Effector memory CD8-positive, alpha-beta T cell (primary cell): Measurements from ENCODE around the gene RTCA.
"Not testable (repeated sequence)": the region's sequence is repeated elsewhere in the genome, so short reads cannot be mapped to it uniquely, and the experiment has no call there.

ENCODE experiments used
- ATAC-seq: fragments of 150-1000 bp; cut with Tn5 transposase; replicated peaks from 2 replicates; pipeline ENCODE4 v1.10.0; 2021; ENCODE audit warnings: mild to moderate bottlenecking, moderate library complexity
- DNase-seq, 3 experiments: peaks; one replicate each; pipeline ENCODE4 v3.0.0; 2021
- H3K27ac Mint-ChIP-seq, 2 donors: one replicate each; pipeline ENCODE4 v1.8.0; 2022; ENCODE audit warnings: mild to moderate bottlenecking in 2 of 2, mixed read lengths in 2 of 2, moderate library complexity in 2 of 2
- H3K27me3 Mint-ChIP-seq, 2 donors: one replicate each; pipeline ENCODE4 v1.8.0; 2022; ENCODE audit warnings: mixed read lengths in 2 of 2
- H3K36me3 Mint-ChIP-seq: one replicate; pipeline ENCODE4 v1.8.0; 2022; ENCODE audit warnings: mild to moderate bottlenecking, moderate library complexity, mixed read lengths; ENCODE audit not compliant: insufficient read depth
- H3K4me1 Mint-ChIP-seq, 2 donors: one replicate each; pipeline ENCODE4 v1.8.0; 2022; ENCODE audit warnings: low read depth in 2 of 2, mixed read lengths in 2 of 2
- H3K4me3 Mint-ChIP-seq, 2 donors: one replicate each; pipeline ENCODE4 v1.8.0; 2022; ENCODE audit warnings: mild to moderate bottlenecking in 2 of 2, mixed read lengths in 2 of 2, moderate library complexity in 2 of 2
- H3K9me3 Mint-ChIP-seq, 2 donors: one replicate each; pipeline ENCODE4 v1.8.0; 2022; ENCODE audit warnings: mixed read lengths in 2 of 2
- total RNA-seq, 9 experiments: gene quantifications; one replicate each; lab custom pipeline; 2026; lab: John Stamatoyannopoulos, UW

The RTCA gene
- 47.1 to 86.5 (median 68.9) reads per million in 9 experiments for total RNA-seq

DNA sequence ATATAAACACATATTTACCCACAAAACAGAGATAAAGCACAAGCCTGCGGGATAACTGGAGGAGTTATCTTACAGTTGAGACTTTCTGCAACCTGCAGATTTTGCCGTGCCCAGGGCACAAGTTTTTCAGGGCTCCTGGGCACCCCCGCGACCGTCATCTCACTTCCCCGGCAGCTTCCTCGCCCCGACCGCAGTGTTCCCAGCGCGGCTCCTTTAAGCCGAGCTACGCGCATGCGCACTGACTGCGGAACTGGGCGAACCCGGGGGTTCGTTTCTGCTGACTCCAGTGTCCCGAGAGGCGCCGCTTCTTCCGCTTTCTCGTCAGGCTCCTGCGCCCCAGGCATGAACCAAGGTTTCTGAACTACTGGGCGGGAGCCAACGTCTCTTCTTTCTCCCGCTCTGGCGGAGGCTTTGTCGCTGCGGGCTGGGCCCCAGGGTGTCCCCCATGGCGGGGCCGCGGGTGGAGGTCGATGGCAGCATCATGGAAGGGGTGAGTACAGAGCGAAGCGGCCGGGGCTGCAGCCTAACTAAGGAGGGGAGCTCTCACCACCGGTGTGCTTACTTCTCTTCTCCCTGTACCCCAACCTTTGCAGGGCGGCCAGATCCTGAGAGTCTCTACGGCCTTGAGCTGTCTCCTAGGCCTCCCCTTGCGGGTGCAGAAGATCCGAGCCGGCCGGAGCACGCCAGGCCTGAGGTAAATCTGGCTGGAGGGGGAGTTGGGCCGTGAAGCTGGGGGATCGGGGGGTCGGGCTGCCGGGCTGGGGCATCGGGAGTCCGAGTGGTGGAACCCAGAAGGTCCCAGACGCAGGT, at the start of gene RTCA:
RTCA (plus strand) TSS at position 286 of the 810 bp plus-strand sequence; CDS start at position 446, 160 bp downstream.
- Mint-ChIP-seq H3K36me3 (peaks cover 48% of the 10 kb centered on the region), H3K9me3 (no peaks in the 10 kb centered on the region), H3K4me1 (peaks cover 34 to 45% of the 10 kb centered on the region in 2 donors), H3K27ac (peak within 1 kb of the TSS; percentile 99), H3K4me3 (peak within 1 kb of the TSS; percentile 97 to 100), H3K27me3 (no peaks in the 10 kb centered on the region)
- ATAC-seq (peak; percentile 93), DNase-seq (peak; percentile 90 to 94 (median 93))

DNA sequence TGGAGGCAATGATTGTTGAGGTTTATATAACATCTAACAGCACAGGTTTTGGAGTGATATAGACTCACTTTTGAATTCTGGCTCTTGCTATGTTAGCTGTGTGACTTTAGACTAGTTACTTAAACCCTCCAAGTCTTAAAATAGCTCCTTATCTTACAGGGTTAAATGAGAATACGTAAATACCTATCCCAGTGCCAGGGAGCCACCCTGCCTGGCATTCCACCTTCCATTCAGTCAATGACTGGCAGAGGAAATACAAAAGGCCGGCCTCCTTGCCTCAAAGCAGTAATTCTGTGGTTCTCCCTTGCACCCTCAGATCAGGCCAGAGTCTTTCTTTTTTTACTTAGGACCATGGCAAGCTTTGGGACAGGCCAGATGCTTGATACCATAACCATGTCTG, 48.2 kb upstream of the RTCA start:
- Mint-ChIP-seq H3K9me3 (no peaks in the 10 kb centered on the region), H3K4me3 (no peak overlapping the region), H3K4me1 (peaks cover 0 to 11% of the 10 kb centered on the region in 2 donors), H3K27ac (peak overlapping the region in 1 of 2 donors; percentile 8), H3K36me3 (peaks cover 25% of the 10 kb centered on the region), H3K27me3 (no peaks in the 10 kb centered on the region)
- no peak for ATAC-seq
- DNase-seq: no peak

DNA sequence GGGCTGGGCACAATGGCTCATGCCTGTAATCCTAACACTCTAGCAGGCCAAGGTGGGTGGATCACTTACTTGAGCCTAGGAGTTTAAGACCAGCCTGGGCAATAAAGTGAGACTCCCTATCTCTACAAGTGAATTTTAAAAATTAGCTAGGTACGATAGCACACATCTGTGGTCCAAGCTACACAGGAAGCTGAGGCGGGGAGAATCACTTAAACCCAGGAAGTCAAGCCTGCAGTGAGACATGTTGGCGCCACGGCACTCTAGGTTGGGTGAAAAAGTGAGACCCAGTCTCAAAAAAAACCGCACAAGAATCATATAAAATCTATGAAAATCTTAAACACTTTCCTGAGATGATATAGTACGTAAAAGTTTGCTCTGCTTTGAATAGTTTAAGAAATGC, 46.6 kb upstream of the RTCA start:
- Mint-ChIP-seq H3K27ac (peak overlapping the region; percentile 26 to 55), H3K4me3 (no peak overlapping the region), H3K4me1 (peaks cover 0 to 12% of the 10 kb centered on the region in 2 donors), H3K27me3 (no peaks in the 10 kb centered on the region), H3K9me3 (no peaks in the 10 kb centered on the region), H3K36me3 (peaks cover 24% of the 10 kb centered on the region)
- ATAC-seq: no peak
- no peak for DNase-seq

DNA sequence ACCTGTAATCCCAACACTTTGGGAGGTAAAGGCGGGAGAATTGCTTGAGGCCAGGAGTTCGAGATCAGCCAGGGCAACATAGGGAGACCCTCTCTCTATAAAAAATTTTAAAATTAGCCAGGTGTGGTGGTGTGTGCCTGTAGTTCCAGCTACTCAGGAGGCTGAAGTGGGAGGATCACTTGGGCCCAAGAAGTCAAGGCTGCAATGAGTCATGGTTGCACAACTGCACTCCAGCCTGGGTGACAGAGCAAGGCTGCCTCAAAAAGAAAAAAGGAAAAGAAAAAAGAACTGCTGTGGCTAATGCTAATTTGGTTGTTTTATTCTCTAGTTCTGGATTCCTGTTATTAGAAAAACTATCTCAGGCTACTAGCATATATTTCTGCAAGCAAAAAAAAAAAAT, 46.1 kb upstream of the RTCA start:
- DNase-seq (no peak), ATAC-seq (no peak)
- no peaks in the 10 kb centered on the region for H3K27me3 Mint-ChIP-seq
- peaks cover 0 to 12% of the 10 kb centered on the region in 2 donors for H3K4me1 Mint-ChIP-seq
- H3K9me3 Mint-ChIP-seq: no peaks in the 10 kb centered on the region
- H3K4me3 Mint-ChIP-seq: no peak overlapping the region
- peak overlapping the region; percentile 26 to 55 for H3K27ac Mint-ChIP-seq
- H3K36me3 Mint-ChIP-seq: peaks cover 22% of the 10 kb centered on the region

DNA sequence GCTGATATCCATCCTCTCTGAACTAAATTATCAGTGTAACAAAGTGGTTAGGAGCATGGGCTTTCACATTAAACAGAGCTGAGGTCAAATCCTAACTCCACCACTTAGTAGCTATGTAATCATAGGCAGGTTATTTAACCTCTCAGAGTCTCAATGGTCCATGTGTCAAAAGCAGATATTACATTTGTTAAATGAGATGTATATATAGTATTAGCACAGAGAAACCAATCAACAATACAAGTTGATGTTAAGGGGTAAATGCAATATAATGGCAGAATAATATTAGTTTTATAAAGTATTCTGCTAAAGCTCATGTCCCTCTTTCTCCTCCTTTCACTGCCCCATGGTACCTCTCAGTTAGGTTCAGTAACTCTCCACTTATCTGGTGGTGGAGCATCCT, 43.6 kb upstream of the RTCA start:
- H3K27me3 Mint-ChIP-seq: no peaks in the 10 kb centered on the region
- ATAC-seq (no peak), DNase-seq (no peak)
- no peak overlapping the region for H3K4me3 Mint-ChIP-seq
- peaks cover 0 to 12% of the 10 kb centered on the region in 2 donors for H3K4me1 Mint-ChIP-seq
- H3K9me3 Mint-ChIP-seq: no peaks in the 10 kb centered on the region
- peak overlapping the region in 1 of 2 donors; percentile 38 for H3K27ac Mint-ChIP-seq
- peaks cover 10% of the 10 kb centered on the region for H3K36me3 Mint-ChIP-seq

DNA sequence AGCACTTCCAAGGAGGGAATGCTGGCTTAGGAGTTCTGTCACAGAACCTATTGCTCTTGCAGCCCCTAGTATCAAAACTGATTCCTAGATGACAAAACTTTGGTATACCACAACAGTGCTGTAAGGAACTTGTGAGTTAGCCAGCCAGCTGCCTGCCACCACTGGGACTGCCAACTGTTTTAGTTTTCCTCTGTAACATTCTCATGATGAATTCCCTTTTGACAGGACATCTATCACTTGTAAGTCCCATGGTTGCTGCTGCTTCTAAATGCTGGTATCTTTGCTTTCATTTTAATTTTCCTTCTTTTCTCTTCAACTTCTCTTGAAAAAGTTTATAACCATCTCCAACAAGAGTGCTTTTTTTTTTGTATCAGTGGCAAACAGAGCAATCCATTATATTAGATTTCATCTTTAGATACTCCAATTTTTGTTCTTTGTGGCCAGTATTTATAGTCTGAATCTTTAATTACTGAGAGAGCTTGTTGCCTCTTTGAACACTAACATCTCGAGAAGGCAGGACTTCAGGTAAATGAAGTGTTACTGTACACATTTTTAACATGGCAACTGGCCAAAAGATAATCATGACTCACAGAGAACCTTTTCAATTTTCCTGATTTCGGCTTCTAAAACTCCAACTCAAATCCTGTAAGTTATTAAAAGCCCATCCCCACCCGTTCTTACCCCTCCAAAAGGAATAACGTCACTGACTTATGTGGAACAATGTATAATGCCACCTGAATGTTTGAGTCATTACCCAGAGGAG, 36.2 kb upstream of the RTCA start:
- H3K36me3 Mint-ChIP-seq: peaks cover 31% of the 10 kb centered on the region
- no peak for ATAC-seq
- H3K4me1 Mint-ChIP-seq: peaks cover 0 to 6% of the 10 kb centered on the region in 2 donors
- no peak for DNase-seq
- no peak overlapping the region for H3K4me3 Mint-ChIP-seq
- H3K27ac Mint-ChIP-seq: no peak overlapping the region
- H3K9me3 Mint-ChIP-seq: no peaks in the 10 kb centered on the region
- no peaks in the 10 kb centered on the region for H3K27me3 Mint-ChIP-seq

DNA sequence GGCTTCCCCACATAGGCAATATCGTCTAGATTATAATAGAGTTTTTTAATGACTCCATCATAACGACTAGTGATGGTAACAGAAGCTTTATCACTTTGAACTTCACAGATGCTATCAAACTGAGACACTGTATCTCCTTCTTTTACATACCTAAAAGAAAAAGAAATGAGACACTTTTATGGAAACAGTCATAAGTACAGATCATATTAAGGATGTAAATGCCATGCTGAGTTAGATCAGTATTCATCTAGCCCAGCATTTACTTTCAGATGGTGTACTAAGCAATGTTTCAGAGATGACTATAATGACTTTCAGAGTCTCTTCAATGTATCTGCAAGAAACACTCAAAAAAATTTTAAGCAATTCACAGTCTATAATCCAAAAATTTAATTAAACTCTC, 35.3 kb upstream of the RTCA start:
- peaks cover 0 to 6% of the 10 kb centered on the region in 2 donors for H3K4me1 Mint-ChIP-seq
- H3K36me3 Mint-ChIP-seq: peaks cover 31% of the 10 kb centered on the region
- H3K27me3 Mint-ChIP-seq: no peaks in the 10 kb centered on the region
- peak overlapping the region in 1 of 2 donors; percentile 1 for H3K27ac Mint-ChIP-seq
- ATAC-seq (no peak), DNase-seq (no peak)
- no peaks in the 10 kb centered on the region for H3K9me3 Mint-ChIP-seq
- H3K4me3 Mint-ChIP-seq: no peak overlapping the region

DNA sequence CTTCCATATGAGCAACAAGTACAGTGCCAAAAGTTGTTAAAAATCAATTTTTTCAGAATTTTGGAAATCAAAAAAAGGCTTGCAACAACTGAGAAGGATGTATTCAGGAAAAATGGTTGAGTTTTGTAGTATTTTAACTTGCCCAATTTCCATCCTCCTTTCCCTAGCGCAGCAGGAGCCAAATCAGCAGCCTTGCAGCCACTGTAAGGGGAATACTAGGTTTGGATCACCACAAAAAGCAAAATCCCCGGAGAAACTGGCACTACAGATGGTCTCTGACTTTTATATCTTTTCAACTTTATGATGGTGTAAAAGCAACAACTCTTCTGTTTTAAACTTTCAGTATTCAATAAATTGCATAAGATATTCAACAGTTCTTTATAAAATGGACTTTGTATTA, 34.3 kb upstream of the RTCA start:
- no peak overlapping the region for H3K4me3 Mint-ChIP-seq
- H3K36me3 Mint-ChIP-seq: peaks cover 36% of the 10 kb centered on the region
- H3K4me1 Mint-ChIP-seq: peaks cover 3 to 10% of the 10 kb centered on the region in 2 donors
- ATAC-seq (no peak), DNase-seq (no peak)
- H3K27ac Mint-ChIP-seq: no peak overlapping the region
- no peaks in the 10 kb centered on the region for H3K9me3 Mint-ChIP-seq
- H3K27me3 Mint-ChIP-seq: no peaks in the 10 kb centered on the region

DNA sequence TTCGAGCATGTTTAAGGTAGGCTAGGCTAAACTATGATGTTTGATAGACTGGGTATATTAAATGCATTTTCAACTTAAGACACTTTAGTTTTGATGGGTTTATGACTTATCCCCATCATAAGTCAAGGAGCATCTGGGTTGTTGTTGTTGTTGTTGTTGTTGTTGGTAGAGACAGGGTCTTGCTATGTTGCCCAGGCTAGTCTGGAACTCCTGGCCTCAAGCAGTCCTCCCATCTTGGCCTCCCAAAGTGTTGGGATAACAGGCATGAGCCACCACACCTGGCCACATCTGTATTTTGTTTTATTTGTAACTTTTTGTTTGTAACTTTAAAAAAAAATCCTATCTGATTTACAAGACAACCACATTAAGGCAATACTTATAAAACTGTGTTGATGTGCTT, 33.9 kb upstream of the RTCA start:
- Mint-ChIP-seq H3K27me3 (no peaks in the 10 kb centered on the region), H3K9me3 (no peaks in the 10 kb centered on the region), H3K4me3 (no peak overlapping the region), H3K27ac (no peak overlapping the region), H3K36me3 (peaks cover 40% of the 10 kb centered on the region), H3K4me1 (peaks cover 3 to 10% of the 10 kb centered on the region in 2 donors)
- ATAC-seq (no peak), DNase-seq (no peak)

DNA sequence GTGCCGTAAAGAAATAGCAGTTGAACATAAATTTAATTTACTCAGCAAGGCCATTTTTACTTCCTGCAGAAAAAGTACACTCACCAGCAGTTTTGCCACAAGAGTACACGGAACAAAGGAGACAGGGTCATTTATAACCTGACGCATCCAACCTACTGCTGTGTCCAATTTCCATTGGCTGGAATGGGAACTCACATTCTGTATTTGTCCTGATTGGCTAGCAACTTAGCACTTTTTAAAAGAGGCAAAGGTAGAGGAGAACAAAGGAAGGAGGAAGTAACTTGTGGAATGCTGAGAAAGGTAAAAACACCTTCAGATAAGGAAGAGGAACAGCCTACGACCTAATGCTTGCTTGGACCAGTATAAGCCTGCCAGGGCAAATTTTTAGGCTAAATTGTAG, 32.5 kb upstream of the RTCA start:
- Mint-ChIP-seq H3K36me3 (peaks cover 36% of the 10 kb centered on the region), H3K4me1 (peaks cover 5 to 14% of the 10 kb centered on the region in 2 donors)
- H3K27ac Mint-ChIP-seq, H3K4me3 Mint-ChIP-seq, DNase-seq, H3K27me3 Mint-ChIP-seq, ATAC-seq, H3K9me3 Mint-ChIP-seq: not testable (repeated sequence)

DNA sequence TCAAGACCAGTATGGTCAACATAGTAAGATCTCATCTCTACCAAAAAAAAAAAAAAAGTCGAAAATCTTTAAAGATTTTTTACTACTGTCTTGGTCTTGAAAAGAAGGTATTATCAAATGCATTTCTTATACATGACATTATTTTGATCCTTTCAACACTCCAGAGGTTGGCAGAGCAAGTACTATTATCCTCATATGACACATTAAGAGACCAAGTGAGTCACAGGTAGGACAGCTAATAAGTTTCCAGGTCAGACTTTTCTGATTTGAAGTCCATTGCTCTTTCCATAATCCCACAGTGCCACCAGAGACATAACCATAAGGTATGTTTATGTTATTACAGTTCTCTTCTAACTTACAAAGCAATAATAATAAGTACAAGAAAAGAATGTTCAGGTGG, 31.6 kb upstream of the RTCA start:
- DNase-seq: no peak
- no peaks in the 10 kb centered on the region for H3K27me3 Mint-ChIP-seq
- H3K4me1 Mint-ChIP-seq: peaks cover 7 to 17% of the 10 kb centered on the region in 2 donors
- peaks cover 36% of the 10 kb centered on the region for H3K36me3 Mint-ChIP-seq
- no peak overlapping the region for H3K27ac Mint-ChIP-seq
- H3K9me3 Mint-ChIP-seq: no peaks in the 10 kb centered on the region
- no peak overlapping the region for H3K4me3 Mint-ChIP-seq
- no peak for ATAC-seq

DNA sequence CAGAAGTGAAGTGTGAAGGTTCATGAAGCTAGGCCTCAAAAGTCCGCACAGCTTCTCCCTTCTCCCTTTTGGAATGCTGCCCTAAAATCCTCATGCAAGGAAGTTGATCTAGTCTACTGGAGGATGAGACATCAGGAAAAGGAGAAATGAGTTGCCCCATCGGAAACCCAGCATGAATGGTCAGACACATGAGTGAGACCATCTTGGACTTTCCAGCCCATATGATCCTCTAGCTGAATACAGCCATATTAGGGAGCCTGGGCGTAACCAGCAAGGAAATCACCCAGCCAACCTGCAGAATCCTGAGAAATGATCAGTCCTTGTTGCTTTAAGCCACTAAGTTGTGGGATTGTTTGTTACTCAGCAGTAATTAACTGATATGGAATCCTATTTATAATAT, 28.9 kb upstream of the RTCA start:
- peaks cover 7 to 22% of the 10 kb centered on the region in 2 donors for H3K4me1 Mint-ChIP-seq
- H3K9me3 Mint-ChIP-seq: no peaks in the 10 kb centered on the region
- ATAC-seq (no peak), DNase-seq (no peak)
- peak overlapping the region in 1 of 2 donors; percentile 80 for H3K27ac Mint-ChIP-seq
- peaks cover 30% of the 10 kb centered on the region for H3K36me3 Mint-ChIP-seq
- H3K4me3 Mint-ChIP-seq: no peak overlapping the region
- no peaks in the 10 kb centered on the region for H3K27me3 Mint-ChIP-seq

DNA sequence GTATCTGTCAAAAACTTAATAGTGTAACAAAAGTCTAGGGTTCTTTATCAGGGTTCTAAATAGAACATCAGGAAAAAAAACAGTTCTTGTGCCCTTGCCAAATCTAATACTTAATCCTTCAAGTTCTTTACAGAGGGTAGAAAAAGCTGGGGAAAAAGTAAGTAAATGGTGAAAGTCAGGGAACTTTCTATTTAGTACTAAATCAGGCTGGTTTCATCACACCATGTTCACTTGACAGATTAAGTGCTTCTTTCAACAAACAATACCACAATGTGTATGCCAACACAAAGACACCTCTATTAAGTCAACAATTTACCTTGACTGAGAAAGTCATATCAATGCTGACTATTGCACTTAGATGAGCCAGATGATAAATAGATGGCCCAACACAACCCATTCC, 26.1 kb upstream of the RTCA start:
- Mint-ChIP-seq H3K27me3 (no peaks in the 10 kb centered on the region), H3K4me1 (peaks cover 9 to 26% of the 10 kb centered on the region in 2 donors), H3K36me3 (peaks cover 21% of the 10 kb centered on the region), H3K27ac (peak overlapping the region in 1 of 2 donors; percentile 41), H3K9me3 (no peaks in the 10 kb centered on the region), H3K4me3 (no peak overlapping the region)
- ATAC-seq (no peak), DNase-seq (no peak)
